ENCODE measurements around the gene GIMAP5. TPM values are rescaled to one million over a fixed set of nuclear protein-coding genes. Genes with fewer than 3 reads are reported as not detected.
"Not testable (repeated sequence)": the region's sequence is repeated elsewhere in the genome, so short reads cannot be mapped to it uniquely, and the experiment has no call there.

GIMAP5 gene
- total RNA-seq, 1 donor from 2014 or later: 18.4 TPM

- DNase-seq (ENCODE audit: low spot score): no peak
- intact Hi-C loops (cut with DNase I): loop anchor here (5.0 kb wide), 1 partner anchor 308 kb away; no protein-coding TSS in a partner anchor
- no peak for ATAC-seq
These were observed 17.7 kb downstream of the GIMAP5 start for GRCh38 chr7:150754951-150755350.

GRCh38 chr7:150755473-150756099 is 18.4 kb downstream of the GIMAP5 start:
- no peak for DNase-seq (ENCODE audit: low spot score)
- no peak for ATAC-seq
- intact Hi-C loops (cut with DNase I): no loop called here

- ATAC-seq: no peak
- no peak for DNase-seq (ENCODE audit: low spot score)
- intact Hi-C loops (cut with DNase I): no loop called here
These were observed 18.9 kb downstream of the GIMAP5 start for GRCh38 chr7:150756166-150756565.

GRCh38 chr7:150756858-150757257 is 19.6 kb downstream of the GIMAP5 start:
- intact Hi-C loops (cut with DNase I): no loop called here
- DNase-seq (ENCODE audit: low spot score) (no peak), ATAC-seq (no peak)

- DNase-seq (ENCODE audit: low spot score) (no peak), ATAC-seq (no peak)
- intact Hi-C loops (cut with DNase I): no loop called here
These were observed 22.3 kb downstream of the GIMAP5 start for GRCh38 chr7:150759479-150759878.

- intact Hi-C loops (cut with DNase I): no loop called here
- no peak for DNase-seq (ENCODE audit: low spot score)
- no peak for ATAC-seq
These were observed 29.1 kb downstream of the GIMAP5 start for GRCh38 chr7:150766334-150766709.

- ATAC-seq: no peak
- intact Hi-C loops (cut with DNase I): no loop called here
- DNase-seq (ENCODE audit: low spot score): no peak
These were observed 32.5 kb downstream of the GIMAP5 start for GRCh38 chr7:150769768-150770167.

- intact Hi-C loops (cut with DNase I); ATAC-seq; DNase-seq (ENCODE audit: low spot score): not testable (repeated sequence)
These were observed 36.9 kb downstream of the GIMAP5 start for GRCh38 chr7:150774131-150774530.

GRCh38 chr7:150778014-150778737 is 41.0 kb downstream of the GIMAP5 start:
- intact Hi-C loops (cut with DNase I): no loop called here
- DNase-seq (ENCODE audit: low spot score) (no peak), ATAC-seq (no peak)

GRCh38 chr7:150778738-150779301 is 41.6 kb downstream of the GIMAP5 start:
- DNase-seq (ENCODE audit: low spot score): peak; percentile 91

GRCh38 chr7:150780292-150780691 is 43.1 kb downstream of the GIMAP5 start:
- ATAC-seq (no peak), DNase-seq (ENCODE audit: low spot score) (no peak)
- intact Hi-C loops (cut with DNase I): no loop called here

More at GRCh38 chr7:150778738-150779301, 41.6 kb downstream of the GIMAP5 start:
- intact Hi-C loops (cut with DNase I): no loop called here
- peak; percentile 84 for ATAC-seq

- ATAC-seq (peak; percentile 65), DNase-seq (ENCODE audit: low spot score) (no peak)
- intact Hi-C loops (cut with DNase I): no loop called here
These were observed 43.9 kb downstream of the GIMAP5 start for GRCh38 chr7:150781103-150781502.

- DNase-seq (ENCODE audit: low spot score) (no peak), ATAC-seq (no peak)
- intact Hi-C loops (cut with DNase I): no loop called here
These were observed 44.7 kb downstream of the GIMAP5 start for GRCh38 chr7:150781961-150782360.

GRCh38 chr7:150784120-150784736 is 47.0 kb downstream of the GIMAP5 start:
- no peak for DNase-seq (ENCODE audit: low spot score)
- intact Hi-C loops (cut with DNase I): no loop called here
- no peak for ATAC-seq

GRCh38 chr7:150784954-150785353 is 47.7 kb downstream of the GIMAP5 start:
- intact Hi-C loops (cut with DNase I): no loop called here
- no peak for DNase-seq (ENCODE audit: low spot score)
- peak; percentile 11 for ATAC-seq

GRCh38 chr7:150787321-150788281 is 50.4 kb downstream of the GIMAP5 start:
- DNase-seq (ENCODE audit: low spot score): no peak
- intact Hi-C loops (cut with DNase I): no loop called here

GRCh38 chr7:150788474-150789269 is 51.5 kb downstream of the GIMAP5 start:
- DNase-seq (ENCODE audit: low spot score): peak; percentile 72
- ATAC-seq: peak; percentile 84
- intact Hi-C loops (cut with DNase I): no loop called here

More at GRCh38 chr7:150787321-150788281, 50.4 kb downstream of the GIMAP5 start:
- peak; percentile 43 for ATAC-seq

All from sciatic nerve (tissue), 2 donors.